KOPT-K1 (cell line): ENCODE results near the gene SMARCAD1.
"Not testable (repeated sequence)": the region's sequence is repeated elsewhere in the genome, so short reads cannot be mapped to it uniquely, and the experiment has no call there.

Source experiments
- H3K27ac ChIP-seq: fragments of 200-600 bp; sonication (generic); 2 replicates; pipeline ENCODE4 v1.5.1; 2016; ENCODE audit warnings: antibody characterized with exemption, mild to moderate bottlenecking, low read depth, low read length; ENCODE audit not compliant: poor library complexity, severe bottlenecking
- H3K36me3 ChIP-seq: fragments of 200-600 bp; sonication (generic); 2 replicates; pipeline ENCODE4 v1.5.1; 2017; ENCODE audit warnings: antibody characterized with exemption, mild to moderate bottlenecking, low read length, moderate library complexity; ENCODE audit not compliant: insufficient read depth
- H3K9me3 ChIP-seq: fragments of 200-600 bp; sonication (generic); 2 replicates; pipeline ENCODE4 v1.5.1; 2017; ENCODE audit warnings: antibody characterized with exemption, low read length, mild to moderate bottlenecking; ENCODE audit not compliant: insufficient read depth, poor library complexity, severe bottlenecking

SMARCAD1 gene

GRCh38 chr4:94253036-94253435 is 45.4 kb downstream of the SMARCAD1 start:
- Histone ChIP-seq H3K36me3 (peaks cover 92% of the 10 kb centered on the region), H3K9me3 (no peaks in the 10 kb centered on the region), H3K27ac (no peak overlapping the region)

- H3K27ac ChIP-seq, result no peak overlapping the region
- H3K36me3 ChIP-seq, result peaks cover 90% of the 10 kb centered on the region
- no peaks in the 10 kb centered on the region for H3K9me3 ChIP-seq
These were observed 48.6 kb downstream of the SMARCAD1 start for GRCh38 chr4:94256144-94256783.

GRCh38 chr4:94256828-94257227 is 49.2 kb downstream of the SMARCAD1 start:
- Histone ChIP-seq H3K27ac (no peak overlapping the region), H3K9me3 (no peaks in the 10 kb centered on the region), H3K36me3 (peaks cover 92% of the 10 kb centered on the region)

- H3K9me3 ChIP-seq, result no peaks in the 10 kb centered on the region
- H3K27ac ChIP-seq, result no peak overlapping the region
- H3K36me3 ChIP-seq, result peaks cover 94% of the 10 kb centered on the region
These were observed 54.7 kb downstream of the SMARCAD1 start for GRCh38 chr4:94262163-94263016.

GRCh38 chr4:94267037-94267436 is 59.4 kb downstream of the SMARCAD1 start:
- peaks cover 94% of the 10 kb centered on the region for H3K36me3 ChIP-seq
- H3K9me3 ChIP-seq, result no peaks in the 10 kb centered on the region
- H3K27ac ChIP-seq, result no peak overlapping the region

DNA sequence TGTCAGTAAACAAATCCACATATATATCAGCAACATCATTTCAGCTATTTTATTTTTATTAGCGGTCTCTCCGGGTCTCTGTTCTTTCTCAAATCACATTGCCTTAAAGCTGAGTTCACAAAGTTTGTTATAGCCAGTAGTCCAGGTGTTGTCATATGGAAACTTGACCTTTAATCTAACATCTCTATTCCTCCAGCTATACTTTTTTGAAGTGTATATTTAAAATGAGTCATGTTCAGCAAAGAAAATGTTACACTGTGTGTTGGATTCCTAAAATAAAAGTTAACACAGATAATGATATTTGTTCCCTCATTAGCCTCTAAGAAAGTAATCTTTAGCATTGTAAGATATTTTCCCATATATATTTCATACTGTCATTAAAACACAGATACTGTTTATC is 63.6 kb downstream of the SMARCAD1 start:
- no peaks in the 10 kb centered on the region for H3K9me3 ChIP-seq
- peaks cover 93% of the 10 kb centered on the region for H3K36me3 ChIP-seq
- H3K27ac ChIP-seq, result no peak overlapping the region

DNA sequence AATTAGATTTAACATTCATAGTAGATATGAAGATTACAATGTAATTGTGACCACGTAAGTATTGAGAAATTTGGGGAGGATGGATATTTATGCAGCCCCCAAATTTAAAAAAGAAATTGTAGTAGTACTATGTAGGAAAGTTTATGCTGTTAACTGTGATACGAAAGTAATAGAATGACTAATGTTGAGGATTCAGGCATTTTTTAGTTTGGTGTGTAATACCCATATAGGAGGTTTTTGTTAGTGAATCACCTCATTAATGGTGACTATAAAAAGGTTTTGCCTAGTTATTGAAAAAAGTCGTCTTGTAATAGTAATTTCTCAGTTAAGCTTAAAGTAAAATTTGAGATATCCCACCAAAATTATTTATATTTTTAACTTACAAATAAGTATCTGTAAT is 67.2 kb downstream of the SMARCAD1 start:
- Histone ChIP-seq H3K27ac (no peak overlapping the region), H3K36me3 (peaks cover 97% of the 10 kb centered on the region)

GRCh38 chr4:94276204-94276603 is 68.5 kb downstream of the SMARCAD1 start:
- Histone ChIP-seq H3K36me3 (peaks cover 96% of the 10 kb centered on the region), H3K9me3 (no peaks in the 10 kb centered on the region), H3K27ac (no peak overlapping the region)

More for the DNA sequence above, 67.2 kb downstream of the SMARCAD1 start:
- H3K9me3 ChIP-seq, result no peaks in the 10 kb centered on the region

DNA sequence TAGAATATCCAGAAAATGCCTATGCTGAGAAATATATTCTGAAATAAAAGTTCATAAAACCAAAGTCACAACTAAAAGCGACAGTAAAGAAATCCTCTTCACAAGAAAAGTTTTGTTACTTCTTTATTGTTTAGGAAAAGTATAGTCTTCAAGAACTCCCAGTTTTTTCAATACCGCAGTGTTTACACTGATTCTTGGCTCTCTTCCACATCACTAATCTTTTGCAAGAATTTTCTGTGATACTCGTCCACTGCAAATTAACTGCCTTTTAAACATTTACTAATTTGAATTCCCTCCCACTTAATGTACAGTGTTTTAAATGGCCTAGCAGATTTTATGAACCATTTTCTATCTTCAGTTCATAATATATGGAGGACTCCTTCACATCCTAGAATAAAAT is 69.9 kb downstream of the SMARCAD1 start:
- Histone ChIP-seq H3K36me3 (peaks cover 93% of the 10 kb centered on the region), H3K9me3 (no peaks in the 10 kb centered on the region), H3K27ac (no peak overlapping the region)

GRCh38 chr4:94278781-94279180 is 71.1 kb downstream of the SMARCAD1 start:
- no peak overlapping the region for H3K27ac ChIP-seq
- peaks cover 93% of the 10 kb centered on the region for H3K36me3 ChIP-seq
- no peaks in the 10 kb centered on the region for H3K9me3 ChIP-seq

DNA sequence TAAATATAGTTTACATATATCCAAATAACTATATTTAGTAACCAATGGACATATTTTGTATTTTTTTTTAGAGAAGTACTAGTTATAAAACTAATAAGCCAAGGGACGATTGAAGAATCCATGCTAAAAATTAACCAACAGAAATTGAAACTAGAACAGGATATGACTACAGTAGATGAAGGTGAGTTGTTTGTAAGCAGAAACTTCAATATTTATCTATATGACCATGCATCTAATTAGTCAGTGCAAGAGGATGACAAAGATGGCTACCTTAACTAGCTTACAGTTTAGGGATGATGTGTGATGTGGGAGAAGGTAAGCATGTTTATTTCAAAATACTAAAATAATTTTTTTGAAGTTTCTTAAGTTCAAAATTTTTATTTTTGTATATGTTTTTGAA is 77.2 kb downstream of the SMARCAD1 start:
- H3K9me3 ChIP-seq, result no peaks in the 10 kb centered on the region
- peaks cover 91% of the 10 kb centered on the region for H3K36me3 ChIP-seq
- no peak overlapping the region for H3K27ac ChIP-seq

DNA sequence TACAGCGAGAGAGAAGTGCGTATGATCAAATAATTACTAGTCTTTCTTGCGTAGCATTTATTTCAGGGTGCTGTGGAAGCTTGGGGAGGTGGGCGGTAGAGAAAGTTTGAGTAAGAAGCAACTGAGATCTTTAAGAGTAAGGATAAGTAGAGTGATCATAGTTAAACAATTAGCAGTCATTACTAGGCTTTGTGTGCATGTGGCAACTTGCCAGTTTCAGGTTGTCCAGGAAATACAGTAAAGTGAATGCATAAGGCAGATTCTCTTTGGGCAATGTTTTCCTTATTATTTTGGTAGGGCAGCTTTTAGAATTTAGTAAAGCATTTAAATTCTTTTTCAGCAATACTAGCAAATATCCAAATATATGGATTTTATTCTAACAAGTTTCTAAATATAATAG is 78.0 kb downstream of the SMARCAD1 start:
- Histone ChIP-seq H3K9me3 (no peaks in the 10 kb centered on the region), H3K36me3 (peaks cover 89% of the 10 kb centered on the region), H3K27ac (no peak overlapping the region)

GRCh38 chr4:94290245-94290644 is 82.6 kb downstream of the SMARCAD1 start:
- no peaks in the 10 kb centered on the region for H3K9me3 ChIP-seq
- H3K27ac ChIP-seq, result no peak overlapping the region
- H3K36me3 ChIP-seq, result peaks cover 71% of the 10 kb centered on the region

DNA sequence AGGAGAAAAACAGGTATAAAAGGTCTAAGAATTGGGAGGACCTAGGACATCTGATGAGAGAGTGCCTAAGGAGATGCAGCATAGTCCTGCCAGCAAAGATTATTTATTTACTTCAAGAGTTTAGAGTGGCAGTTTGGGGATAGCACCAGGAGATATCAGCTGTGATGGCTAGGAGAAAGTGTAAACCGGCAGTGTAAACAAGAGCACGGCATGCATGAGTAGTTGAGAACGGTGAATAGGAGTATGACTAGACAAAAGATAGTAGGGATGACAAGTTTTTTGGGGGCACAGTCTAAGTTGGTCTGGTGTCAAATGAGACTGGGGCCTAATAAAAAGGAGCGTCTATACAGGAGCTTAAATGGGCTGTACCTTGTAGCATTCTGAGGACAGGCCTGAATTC is 86.3 kb downstream of the SMARCAD1 start:
- H3K27ac ChIP-seq, H3K9me3 ChIP-seq: not testable (repeated sequence)
- H3K36me3 ChIP-seq, result peaks cover 40% of the 10 kb centered on the region

GRCh38 chr4:94295473-94295872 is 87.8 kb downstream of the SMARCAD1 start:
- H3K27ac ChIP-seq, H3K9me3 ChIP-seq: not testable (repeated sequence)
- peaks cover 26% of the 10 kb centered on the region for H3K36me3 ChIP-seq
